ENCODE measurements around the gene AHRR.
"Not testable (repeated sequence)": the region's sequence is repeated elsewhere in the genome, so short reads cannot be mapped to it uniquely, and the experiment has no call there.

Gene AHRR

DNA sequence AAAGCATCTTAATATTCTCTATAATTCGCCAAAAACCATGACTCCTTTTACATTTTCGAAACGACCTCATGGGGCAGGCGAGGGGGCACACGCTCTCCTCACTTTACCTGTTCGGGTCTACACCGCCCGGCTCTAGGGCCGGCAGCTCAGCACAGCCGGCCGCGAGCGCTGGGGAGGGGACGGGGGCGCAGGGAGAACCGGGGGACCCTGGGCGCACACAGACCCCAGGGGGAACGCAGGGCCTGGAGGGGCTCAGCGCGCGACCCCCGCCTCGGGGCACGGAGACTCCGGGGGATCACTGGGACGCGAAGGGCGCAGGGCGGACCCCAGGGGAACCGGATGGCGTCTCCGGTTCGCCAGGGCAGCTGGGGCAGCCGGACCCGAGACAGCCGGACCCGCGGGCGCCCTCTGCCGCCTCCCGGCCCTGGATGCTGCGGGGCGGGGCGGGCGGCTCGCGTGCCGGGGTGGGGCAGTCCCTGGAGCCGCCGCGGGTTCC lies at the start of gene AHRR:
Gene AHRR, plus strand, starts transcription at position 485 of the 496 bp plus-strand sequence. CDS start 22,189 bp downstream, outside the sequence.
- H3K4me3 ChIP-seq (ENCODE audit: low read depth, low read length): peak within 1 kb of the TSS; percentile 78
- no peak for DNase-seq (ENCODE audit: low read depth)
- peak; percentile 58 for TF ChIP-seq CTCF (IDR thresholded peaks at IDR 0.05; ENCODE audit: low read depth, low read length, missing control alignments)

GRCh38 chr5:271828-272167 lies 49.7 kb upstream of the AHRR start:
- peak overlapping the region; percentile 97 for H3K4me3 ChIP-seq (ENCODE audit: low read depth, low read length)
- not testable (repeated sequence) for DNase-seq (ENCODE audit: low read depth)

GRCh38 chr5:273091-273490 lies 48.4 kb upstream of the AHRR start:
- DNase-seq (ENCODE audit: low read depth): not testable (repeated sequence)
- peak overlapping the region; percentile 49; the same call in 1 of the 2 replicates for H3K4me3 ChIP-seq (ENCODE audit: low read depth, low read length)

- H3K4me3 ChIP-seq (ENCODE audit: low read depth, low read length); DNase-seq (ENCODE audit: low read depth): not testable (repeated sequence)
Observed at GRCh38 chr5:273491-273890, 48.0 kb upstream of the AHRR start.

GRCh38 chr5:274346-274745 lies 47.2 kb upstream of the AHRR start:
- not testable (repeated sequence) for DNase-seq (ENCODE audit: low read depth); H3K4me3 ChIP-seq (ENCODE audit: low read depth, low read length)

DNA sequence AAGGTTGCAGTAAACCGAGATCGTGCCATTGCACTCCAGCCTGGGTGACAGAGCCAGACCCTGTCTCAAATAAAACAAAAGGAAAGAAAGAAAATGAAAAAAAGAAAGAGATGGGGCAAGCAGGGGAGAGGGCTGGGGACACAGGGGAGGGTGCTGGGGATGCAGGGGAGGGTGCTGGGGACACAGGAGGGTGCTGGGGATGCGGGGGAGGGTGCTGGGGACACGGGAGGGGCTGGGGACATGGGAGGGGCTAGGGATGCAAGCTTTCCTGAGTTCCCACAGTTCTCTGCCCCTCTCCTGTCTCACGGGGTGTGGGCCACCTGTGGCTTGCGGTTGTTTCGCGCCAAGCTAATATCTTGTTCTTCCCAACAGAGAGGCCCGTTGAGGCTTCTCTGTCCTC lies 42.9 kb upstream of the AHRR start:
- H3K4me3 ChIP-seq (ENCODE audit: low read depth, low read length): no peak overlapping the region
- no peak for DNase-seq (ENCODE audit: low read depth)
- no peak for TF ChIP-seq CTCF (IDR thresholded peaks at IDR 0.05; ENCODE audit: low read depth, low read length, missing control alignments)

DNA sequence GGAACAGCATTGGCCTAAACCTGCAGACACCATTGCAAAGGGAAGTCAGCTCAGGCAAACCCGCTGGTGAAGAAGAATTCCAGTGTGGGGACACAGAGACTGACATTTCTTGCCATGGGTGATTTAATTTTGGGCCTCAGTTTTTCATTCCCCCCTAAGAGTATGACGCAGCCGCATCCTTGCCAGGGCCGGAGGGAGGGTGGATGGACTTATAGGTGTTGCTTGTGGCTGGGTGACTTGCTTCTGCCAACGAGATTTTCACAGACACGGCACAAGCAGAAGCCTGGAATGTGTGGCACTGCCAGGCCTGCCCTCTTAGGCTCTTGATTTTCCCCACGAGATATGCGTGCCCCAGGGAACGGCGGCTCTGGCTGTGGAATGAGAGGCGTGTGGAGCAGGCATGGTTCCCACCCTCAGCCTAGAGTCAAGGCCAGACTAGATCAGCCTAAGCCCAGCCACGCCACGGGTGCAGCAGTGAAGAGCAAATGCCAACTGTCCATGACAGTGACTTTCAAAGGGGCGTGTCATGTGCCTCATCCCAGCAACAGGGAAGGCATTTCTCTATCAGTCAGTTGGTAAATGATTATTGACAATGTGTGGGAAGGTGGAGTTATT lies 42.4 kb upstream of the AHRR start:
- DNase-seq (ENCODE audit: low read depth); H3K4me3 ChIP-seq (ENCODE audit: low read depth, low read length): not testable (repeated sequence)

- DNase-seq (ENCODE audit: low read depth): no peak
- H3K4me3 ChIP-seq (ENCODE audit: low read depth, low read length): no peak overlapping the region
- no peak for TF ChIP-seq CTCF (IDR thresholded peaks at IDR 0.05; ENCODE audit: low read depth, low read length, missing control alignments)
Observed at GRCh38 chr5:285991-286557, 35.4 kb upstream of the AHRR start.

- not testable (repeated sequence) for H3K4me3 ChIP-seq (ENCODE audit: low read depth, low read length); DNase-seq (ENCODE audit: low read depth)
Observed at GRCh38 chr5:290200-290599, 31.3 kb upstream of the AHRR start.

GRCh38 chr5:291345-291744 lies 30.2 kb upstream of the AHRR start:
- H3K4me3 ChIP-seq (ENCODE audit: low read depth, low read length): not testable (repeated sequence)

GRCh38 chr5:294788-295187 lies 26.7 kb upstream of the AHRR start:
- not testable (repeated sequence) for H3K4me3 ChIP-seq (ENCODE audit: low read depth, low read length); DNase-seq (ENCODE audit: low read depth)

More at GRCh38 chr5:291345-291744, 30.2 kb upstream of the AHRR start:
- not testable (repeated sequence) for DNase-seq (ENCODE audit: low read depth)

DNA sequence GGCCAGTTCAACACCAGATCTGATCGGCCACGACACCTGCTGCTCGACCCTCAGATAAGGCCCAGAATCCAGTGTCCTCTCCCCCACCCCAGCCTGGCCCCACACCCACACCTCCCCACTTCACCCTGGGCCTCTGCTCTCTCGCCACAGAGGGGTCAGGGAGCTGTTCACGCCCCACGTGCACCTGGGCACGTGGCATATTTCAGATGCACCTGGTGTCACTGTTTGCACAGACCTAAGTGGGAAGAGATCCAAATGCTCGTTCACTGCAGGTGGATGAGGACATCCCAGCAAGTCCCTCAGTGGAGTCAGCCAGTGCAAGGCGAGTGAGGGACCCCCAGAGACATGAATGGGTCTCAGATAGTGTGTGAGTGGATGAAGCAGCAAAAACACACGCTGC lies 25.3 kb upstream of the AHRR start:
- DNase-seq (ENCODE audit: low read depth); H3K4me3 ChIP-seq (ENCODE audit: low read depth, low read length): not testable (repeated sequence)

DNA sequence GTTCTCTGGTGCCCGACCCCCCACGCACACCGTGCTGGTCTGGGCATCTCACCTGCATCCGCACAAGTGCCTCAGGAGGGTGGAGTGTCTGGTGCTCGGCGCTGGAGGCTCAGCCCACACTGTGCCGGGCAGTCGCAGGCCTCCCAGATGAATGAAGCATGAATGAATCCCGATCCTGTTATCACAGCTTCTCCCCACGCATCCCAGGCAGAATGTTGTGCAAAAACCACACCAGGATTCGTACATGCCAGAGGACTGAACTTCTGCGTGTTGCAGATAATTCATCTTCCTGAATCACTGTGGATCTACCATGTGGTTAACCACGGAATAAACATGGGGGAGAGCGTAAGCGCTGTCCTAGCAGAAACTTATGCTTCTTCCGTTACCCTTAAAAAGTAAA lies 24.6 kb upstream of the AHRR start:
- DNase-seq (ENCODE audit: low read depth); H3K4me3 ChIP-seq (ENCODE audit: low read depth, low read length): not testable (repeated sequence)

DNA sequence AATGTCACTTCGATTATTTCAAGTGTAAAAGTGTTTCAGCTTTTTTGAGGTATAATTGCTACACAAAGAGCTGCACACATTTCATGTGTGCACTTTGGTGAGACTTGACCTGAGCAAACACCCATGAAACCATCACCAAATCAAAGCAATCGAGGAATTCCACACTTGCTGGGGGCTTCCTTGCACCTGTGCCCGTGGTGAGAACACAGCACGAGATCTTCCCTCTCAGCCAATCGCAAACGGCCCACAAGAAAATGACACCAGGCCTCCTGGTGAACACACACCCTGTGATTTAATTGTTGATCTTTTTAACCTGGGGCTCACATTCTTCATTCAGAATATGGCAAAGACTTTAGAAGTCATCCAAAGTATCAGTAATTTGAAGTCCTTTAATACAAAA lies 24.1 kb upstream of the AHRR start:
- H3K4me3 ChIP-seq (ENCODE audit: low read depth, low read length); DNase-seq (ENCODE audit: low read depth): not testable (repeated sequence)

DNA sequence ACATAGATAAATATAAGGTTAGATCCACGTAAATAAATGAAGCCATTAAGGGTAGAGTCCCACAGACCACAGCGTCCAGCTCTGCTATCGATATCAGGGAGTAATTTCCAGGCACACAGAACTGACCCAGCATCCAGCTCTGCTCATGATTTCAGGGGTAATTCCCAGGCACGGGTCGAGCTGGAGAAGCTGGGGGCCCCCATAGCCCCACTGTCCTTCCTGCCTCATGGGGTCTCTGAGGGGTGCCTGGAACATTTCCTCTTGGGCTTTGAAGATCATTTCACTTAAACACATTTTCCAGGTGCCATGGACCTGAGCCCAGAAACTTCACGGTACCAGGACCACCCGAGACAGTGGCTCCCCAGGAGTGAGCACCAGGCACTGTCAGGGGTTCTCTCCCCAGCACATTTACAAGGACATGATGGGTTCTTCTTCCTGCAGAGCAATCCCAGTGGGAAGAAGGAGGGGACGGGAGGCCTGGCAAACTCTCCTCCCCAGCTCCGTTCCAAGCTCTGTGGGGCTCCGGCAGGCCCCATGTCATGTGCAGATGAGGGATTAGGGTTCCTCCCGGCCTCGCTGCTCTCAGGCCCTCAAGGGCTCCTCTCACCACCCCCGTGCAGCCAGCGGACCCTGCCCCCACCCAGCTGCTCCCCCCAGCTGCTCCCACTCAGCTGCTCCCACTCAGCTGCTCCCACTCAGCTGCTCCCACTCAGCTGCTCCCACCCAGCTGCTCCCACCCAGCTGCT lies 23.4 kb upstream of the AHRR start:
- DNase-seq (ENCODE audit: low read depth); H3K4me3 ChIP-seq (ENCODE audit: low read depth, low read length): not testable (repeated sequence)
